Iris pigment epithelial cell (primary cell): ENCODE measurements around the gene QSOX2.

ENCODE experiments used
- DNase-seq: peaks from one replicate; pipeline ENCODE4 v3.0.0-alpha.2; 2011; ENCODE audit warnings: low read depth

Gene QSOX2

DNA sequence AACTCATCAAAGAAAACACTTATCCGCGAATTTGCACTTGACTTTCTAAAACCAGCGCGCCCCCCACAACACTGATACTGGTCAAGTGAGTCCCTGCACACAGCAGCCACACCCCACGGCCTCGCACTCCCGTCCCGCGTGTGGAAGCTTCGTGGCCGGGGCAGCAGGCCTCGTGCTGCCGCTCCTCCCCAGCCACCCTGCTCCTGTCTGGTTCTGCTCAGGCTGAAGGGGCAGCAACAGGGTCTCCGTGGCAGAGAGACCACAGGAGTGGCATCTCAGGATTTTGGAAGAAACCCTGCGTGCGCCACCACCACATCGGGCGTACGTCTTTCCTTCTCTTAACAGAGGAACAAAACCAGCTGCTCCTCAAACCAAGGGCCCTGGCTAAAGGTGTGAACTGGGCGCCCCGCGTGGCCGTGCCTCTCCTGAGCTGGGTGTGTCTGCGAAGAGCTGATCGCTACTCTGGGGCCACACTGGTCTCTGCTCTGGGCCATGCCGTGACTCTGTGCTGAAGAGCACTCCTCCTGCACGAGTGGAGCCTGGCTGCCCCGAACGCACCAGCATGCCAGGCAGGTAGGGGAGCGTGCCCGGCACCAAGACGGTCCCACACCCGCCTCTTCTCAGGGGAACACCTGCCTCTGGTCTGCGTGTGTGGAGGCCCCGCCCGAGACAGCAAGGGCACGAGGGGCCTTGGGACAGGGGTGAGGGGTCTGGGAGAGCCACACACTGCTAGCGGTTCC is 23.3 kb downstream of the QSOX2 start:
- DNase-seq, result no peak

- DNase-seq, result peak; percentile 75
These were observed 25.4 kb downstream of the QSOX2 start for GRCh38 chr9:136220017-136220729.

GRCh38 chr9:136219276-136219675 is 26.3 kb downstream of the QSOX2 start:
- DNase-seq, result peak; percentile 88

GRCh38 chr9:136218673-136219072 is 26.9 kb downstream of the QSOX2 start:
- DNase-seq, result no peak

DNA sequence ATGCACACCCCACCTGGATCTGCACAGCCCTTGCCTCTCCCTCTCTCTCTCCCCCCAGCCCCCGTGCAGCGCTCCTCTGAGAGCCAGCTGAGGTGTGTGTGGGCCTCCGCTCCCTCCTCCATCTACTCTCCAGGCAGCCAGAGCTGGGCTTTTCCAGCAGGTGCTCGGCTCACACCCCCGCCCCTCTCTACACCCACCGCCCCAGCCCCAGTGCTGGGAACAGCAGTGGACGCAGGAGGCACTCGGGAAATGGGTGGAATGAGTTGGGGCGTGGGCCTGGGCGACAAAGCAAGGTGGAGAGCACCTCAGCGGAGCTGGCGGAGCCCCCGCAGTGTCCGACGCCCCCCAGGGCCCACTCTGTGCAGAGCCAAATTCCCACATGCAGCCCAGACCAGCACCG is 27.3 kb downstream of the QSOX2 start:
- DNase-seq, result no peak

DNA sequence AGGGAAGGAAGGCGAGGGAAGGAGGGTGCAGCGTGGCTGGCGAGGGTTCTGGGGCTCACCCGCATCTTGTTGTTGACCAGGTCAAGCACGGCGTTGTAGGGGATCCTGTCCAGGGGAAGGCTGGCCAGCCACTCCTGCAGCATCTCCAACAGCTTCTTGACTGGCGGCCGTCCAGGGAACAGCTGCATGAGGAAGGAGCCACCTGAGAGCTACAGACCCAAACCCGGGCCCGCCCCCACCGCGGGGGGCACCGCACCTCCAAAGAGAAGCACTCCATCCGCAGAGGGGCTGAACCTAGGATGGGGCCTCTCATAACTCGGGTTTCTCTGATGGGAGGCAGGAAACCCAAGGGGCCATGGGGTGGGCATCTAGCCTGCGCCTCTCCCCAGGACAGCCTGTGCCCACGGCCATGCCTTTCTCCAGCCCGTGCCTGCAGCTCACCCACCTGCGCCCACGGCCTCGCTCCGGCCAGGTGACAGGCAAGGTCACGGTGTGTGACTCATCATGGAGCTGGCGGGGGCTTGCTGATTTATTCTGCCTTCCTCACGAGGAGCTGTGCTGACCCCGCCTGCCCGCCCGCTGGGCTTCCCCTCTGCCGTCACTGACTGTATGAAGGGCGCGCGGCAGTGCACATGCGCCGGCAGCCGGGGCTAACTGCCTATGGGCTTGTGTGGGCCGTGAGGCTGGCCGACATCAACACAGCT is 28.9 kb downstream of the QSOX2 start:
- no peak for DNase-seq

DNA sequence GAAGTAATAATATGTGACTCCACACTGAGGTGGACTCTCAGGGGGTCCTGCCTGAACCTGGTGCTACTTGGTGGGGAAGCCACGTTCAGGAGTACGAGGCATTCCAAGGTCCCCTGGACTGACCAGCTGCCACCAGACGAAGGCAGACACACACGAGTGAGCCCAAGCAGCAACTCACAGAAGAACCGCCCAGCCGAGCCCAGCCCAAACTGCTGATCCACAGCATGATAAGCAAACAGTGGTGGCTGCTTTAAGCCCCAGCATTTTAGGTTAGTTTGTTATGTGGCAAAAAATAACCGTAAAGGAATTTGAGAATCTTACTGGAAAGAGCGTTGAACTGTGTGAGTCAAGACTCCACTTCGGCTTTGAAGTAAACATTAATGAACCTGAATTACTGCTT is 31.9 kb downstream of the QSOX2 start:
- DNase-seq, result no peak

DNA sequence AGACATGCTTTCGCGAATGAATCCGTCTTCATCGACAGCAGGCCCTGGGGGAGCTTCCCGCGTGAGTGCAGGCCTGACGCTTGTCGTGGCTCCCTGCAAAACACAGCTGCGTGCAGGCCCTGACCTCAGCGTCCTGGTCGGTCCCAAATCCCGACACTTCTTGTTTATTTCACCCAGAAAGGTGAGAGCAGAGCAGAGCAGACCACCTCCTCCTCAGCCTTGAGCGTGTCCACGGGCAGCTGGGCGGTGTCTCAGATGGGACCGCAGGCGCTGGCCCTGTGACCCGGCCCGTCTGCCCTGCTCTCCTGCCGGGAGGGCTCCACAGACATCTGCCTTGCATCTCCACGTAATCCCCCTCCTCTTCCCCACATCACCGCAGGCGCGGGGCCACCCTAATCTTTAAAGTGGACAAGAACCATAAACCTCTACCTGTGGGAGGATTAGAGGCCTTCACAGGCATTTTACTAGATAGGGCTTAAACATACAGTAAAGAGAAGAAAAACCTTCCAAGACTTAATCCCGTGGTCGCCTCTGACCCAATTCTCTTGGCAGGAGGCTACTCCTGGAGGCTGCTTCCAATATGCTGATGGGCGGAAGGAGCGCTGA is 33.2 kb downstream of the QSOX2 start:
- no peak for DNase-seq

DNA sequence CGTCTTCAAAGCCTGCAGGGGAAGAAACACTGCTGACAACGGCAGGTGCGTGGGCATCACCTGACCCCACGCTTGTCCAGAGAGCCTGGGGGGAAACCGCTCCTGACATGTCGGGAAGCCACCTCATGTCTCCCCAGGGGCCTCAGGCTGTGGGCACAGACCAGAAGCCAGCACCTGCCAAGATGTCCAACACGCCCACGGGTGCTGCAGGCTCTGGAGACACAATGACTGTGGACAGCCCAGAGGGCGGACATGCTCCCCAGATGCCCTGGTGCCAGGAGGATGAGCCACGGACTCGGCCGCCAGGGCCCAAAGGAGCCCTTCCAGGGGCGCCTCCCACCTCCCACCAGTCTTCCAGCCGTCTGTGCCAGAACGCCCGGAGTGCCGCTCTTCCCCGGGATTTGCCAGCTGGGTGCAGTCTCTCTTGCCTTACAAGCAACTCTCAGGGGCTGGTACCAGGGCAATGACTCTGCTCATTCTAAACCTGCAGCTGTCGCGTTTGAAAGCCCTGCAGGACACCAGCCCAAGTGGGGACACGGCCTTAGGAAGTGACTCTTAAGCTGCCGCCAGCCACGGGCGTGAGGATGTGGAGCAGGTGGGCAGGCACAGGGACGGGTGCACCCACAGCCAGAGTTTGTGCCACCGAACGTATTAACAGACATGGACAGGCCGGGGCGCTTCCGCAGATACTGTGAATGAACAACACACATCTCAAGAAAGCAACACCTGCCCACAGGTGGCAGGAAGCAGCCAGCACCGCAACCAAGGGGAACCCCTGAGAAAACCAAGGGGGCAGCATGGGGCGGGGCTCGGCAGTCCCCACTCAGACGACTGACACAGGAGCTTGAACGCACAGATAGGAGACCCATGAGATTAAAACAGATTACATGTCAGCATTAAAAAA is 33.9 kb downstream of the QSOX2 start:
- DNase-seq, result no peak

DNA sequence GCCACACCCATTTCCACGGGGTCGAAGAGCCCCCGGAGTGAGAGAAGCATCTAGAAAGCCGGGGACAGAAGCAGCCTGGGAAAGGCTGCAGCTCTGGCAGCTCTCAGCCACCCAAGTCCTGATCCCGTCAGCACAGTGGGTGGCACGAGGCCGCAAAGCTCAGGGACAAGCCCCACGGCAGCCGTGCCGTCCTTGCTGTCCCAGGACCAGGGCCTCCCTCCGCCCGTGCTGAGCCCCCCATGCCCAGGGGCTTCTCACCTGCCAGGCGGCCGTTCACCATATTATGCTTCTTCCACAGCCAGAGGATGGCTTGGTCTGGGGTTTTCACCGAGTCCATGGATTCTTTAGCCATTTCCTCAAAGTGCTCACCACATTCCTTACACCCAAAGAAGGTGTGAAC is 34.6 kb downstream of the QSOX2 start:
- no peak for DNase-seq

DNA sequence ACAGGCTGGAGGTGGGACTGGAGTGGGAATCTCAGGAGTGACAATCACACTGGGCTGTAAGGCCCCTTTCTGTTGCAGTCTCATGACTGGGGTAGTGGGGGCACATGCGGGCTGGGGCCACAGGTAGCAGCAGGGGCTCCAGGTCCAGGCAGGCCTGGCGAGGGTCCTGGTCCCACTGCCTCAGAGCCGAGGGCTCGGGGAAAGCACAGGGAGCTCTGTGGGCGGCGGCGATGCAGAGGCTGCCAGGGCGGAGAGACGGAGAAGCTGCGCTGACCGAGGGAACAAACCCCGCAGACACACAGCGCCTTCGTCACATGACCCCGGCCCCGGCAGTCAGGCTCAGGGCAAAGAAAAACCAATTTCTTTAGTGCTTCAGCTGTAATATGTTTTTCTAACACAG is 35.3 kb downstream of the QSOX2 start:
- no peak for DNase-seq

- no peak for DNase-seq
These were observed 35.8 kb downstream of the QSOX2 start for GRCh38 chr9:136209786-136210185.

DNA sequence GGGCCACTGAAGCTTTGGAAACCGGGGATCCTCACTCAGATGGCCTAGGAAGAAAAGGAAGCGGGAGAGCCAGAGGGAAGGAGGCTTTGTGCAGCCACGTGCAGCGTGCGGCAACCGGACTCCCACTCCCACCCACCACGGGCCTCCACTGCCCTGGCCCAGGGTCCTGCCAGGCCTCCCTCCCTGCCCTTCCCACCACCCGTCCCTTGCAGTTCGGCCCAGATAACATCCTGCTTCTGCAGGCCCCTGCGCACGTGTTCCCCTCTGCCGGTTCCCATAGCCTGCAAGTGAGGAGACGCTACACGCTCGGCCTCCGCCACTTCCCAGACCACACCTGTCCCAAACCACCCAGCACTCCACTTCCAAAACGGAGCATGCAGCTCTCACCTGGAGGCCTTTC is 36.4 kb downstream of the QSOX2 start:
- no peak for DNase-seq

DNA sequence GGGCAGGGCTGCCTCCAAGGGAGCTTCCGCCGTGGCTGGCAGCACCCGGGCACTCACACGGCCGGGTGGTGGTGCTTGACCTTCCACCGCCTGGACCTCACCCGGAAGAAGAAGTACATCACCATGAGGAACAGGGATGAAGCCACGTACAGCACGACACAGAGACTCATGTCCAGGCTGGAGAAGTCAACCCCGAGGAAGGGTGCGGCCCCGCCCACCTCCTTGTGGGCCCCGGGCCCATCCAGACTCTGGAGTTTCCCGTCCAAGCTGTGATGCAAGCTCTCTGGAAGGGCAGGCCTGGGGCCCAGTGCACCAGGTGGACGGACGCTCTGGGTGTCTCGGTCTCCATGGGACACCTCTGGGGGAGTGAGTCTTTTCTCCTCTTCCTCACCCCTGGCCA is 36.9 kb downstream of the QSOX2 start:
- DNase-seq, result no peak

DNA sequence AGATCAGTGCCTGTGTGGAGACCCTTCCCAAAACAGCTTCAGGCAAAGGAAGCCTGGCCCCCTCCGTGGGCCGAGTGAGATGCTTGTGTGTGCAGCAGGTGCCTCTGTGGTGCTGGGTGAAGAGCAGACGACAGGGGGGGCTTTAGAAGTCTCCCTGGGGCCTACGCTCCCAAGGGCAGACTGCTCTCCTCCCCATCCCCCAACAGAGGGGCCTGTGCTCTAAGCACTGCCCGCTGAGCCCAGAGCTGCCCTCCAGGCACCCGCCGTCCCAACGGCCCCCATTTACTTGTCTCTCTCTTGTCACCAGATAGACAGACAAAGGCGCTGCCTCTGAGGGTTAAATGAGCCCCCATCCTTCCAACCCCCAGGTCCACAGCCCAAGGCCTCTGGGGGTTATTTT is 38.0 kb downstream of the QSOX2 start:
- DNase-seq, result no peak

DNA sequence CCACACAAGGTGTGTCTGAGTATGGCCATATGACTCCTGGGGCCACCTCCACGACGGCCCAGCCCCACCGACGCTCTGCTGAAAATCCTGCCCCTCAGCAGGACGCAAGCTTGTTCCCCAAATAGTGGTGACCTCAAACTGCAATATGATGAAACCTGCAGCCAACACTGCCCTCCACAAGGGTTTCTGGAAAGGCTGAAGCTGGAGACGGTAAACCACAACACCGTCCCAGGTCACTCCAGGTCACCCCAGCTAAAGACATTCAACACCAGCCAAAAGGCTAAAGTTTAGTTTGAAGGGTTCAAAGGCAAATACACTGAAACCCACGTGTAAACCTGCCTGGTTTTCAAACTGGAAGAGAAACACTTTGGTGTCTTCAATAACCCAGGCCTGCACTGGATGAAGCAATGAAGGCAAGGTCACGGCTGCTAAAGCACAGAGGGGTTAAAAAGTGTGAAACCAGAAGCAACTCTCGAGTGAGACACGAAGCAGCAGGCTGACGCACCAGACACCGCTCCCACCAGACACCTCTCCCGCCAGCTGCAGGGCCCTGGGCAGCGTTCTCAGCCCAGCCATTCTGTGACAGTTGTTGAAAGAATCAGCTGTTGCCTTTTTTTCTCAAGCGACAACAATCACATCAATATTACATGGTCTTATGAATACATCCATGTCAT is 38.9 kb downstream of the QSOX2 start:
- DNase-seq, result no peak

DNA sequence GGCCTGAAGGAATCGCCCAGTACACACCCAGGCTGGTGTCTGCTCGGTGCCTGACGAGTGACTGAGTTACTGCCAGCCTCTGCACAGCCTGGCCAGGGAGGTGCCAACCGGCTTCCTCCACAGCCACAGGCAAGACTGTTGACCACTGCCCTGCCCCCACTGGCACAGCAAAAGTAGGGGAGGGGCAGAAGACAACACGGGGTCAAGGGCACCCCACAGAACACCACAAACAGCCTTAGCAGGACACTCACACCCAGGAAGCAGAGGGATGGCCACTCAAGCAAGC is 40.0 kb downstream of the QSOX2 start:
- DNase-seq, result no peak

- DNase-seq, result no peak
These were observed 40.5 kb downstream of the QSOX2 start, which contains the start of gene LHX3 for GRCh38 chr9:136204838-136205706. LHX3 (minus strand) TSS chr9:136205128; CDS start chr9:136205012, 116 bp downstream.

DNA sequence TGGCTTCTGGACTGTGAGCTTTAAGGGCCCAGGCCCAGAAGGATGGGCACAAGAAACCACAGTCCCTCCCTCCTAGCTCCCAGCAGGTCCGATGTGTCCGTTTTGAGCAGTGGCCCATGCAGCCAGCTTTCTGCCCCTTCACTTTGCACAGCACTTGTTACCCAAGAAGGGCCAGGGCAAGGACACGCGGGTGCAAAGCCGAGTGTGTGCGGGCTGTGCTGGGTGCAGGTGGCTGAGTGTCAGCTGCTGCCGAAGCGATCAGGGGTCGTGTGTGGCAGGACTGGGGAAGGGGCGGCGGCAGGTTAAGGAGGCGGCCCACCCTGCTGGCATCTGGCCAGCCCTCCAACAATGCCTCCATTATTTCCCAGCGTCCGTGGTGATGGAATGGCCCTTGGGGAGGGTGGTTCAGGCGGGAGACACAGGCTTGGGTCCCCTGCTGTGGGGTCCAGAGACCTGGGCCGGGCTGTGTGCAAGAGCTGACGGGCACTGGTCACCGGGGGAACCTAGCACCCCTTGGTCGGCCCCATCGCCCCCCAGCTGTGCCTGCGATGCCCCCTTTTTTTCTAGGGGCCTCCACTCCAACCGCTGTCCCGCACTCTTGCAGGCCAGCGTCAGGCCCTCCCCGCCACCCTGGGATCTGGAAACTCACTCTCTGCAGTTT is 41.3 kb downstream of the QSOX2 start:
- no peak for DNase-seq
